ENCODE measurements around the gene PRMT6. TPM values are rescaled to one million over a fixed set of nuclear protein-coding genes. Genes with fewer than 3 reads are reported as not detected.
"Not testable (repeated sequence)": the region's sequence is repeated elsewhere in the genome, so short reads cannot be mapped to it uniquely, and the experiment has no call there.

Gene PRMT6
- polyA plus RNA-seq (ENCODE audit: low read depth in 6 of 6): 10 to 100 TPM; 13.5 to 23.7 (median 17.7) TPM

- peak; percentile 81 for DNase-seq
- H3K27ac Mint-ChIP-seq: peak within 1 kb of the TSS; percentile 97 to 98 (median 98)
- no peaks in the 10 kb centered on the region for H3K27me3 Mint-ChIP-seq
- peaks cover 14 to 31% (median 15%) of the 10 kb centered on the region in 3 donors for H3K4me1 Mint-ChIP-seq
- H3K4me3 Mint-ChIP-seq: peak within 1 kb of the TSS; percentile 94 to 100 (median 99)
- ATAC-seq (ENCODE audit: low read depth in 2 of 2): peak; percentile 95 to 96
- no peaks in the 10 kb centered on the region for H3K9me3 Mint-ChIP-seq
- H3K36me3 Mint-ChIP-seq: peaks cover 0 to 7% of the 10 kb centered on the region in 2 donors
These were observed at the start of gene PRMT6 for GRCh38 chr1:107056426-107057196. Gene PRMT6, plus strand, starts transcription at chr1:107056674. Its CDS starts 42 bp downstream, at chr1:107056716.

DNA sequence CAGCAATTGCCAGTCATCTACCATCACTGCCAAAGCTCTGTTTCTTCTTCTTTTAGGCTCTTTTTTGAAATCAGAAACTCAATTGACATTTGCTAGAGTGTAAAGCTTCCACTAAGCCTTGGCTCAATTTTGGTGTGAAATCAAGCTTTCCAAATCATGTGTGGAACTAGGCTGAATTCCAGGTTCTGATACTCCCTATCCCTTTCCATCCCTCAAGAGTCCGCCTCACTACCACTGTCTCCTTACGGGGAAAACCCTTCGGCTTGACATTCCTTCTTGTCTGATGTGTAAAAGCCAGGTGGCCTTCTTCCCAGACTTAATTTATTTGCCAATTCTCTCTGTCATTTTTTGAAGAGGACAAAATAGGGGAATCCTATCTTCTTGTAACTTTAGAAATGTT, 47.2 kb upstream of the PRMT6 start:
- Mint-ChIP-seq H3K4me1 (peaks cover 8 to 11% (median 9%) of the 10 kb centered on the region in 3 donors), H3K27ac (no peak overlapping the region)

GRCh38 chr1:107010582-107010981, 45.9 kb upstream of the PRMT6 start:
- no peaks in the 10 kb centered on the region for H3K9me3 Mint-ChIP-seq
- H3K27ac Mint-ChIP-seq: peak overlapping the region in 1 of 6 donors; percentile 2
- H3K4me1 Mint-ChIP-seq: peaks cover 8 to 11% (median 9%) of the 10 kb centered on the region in 3 donors
- peak; percentile 57 for ATAC-seq (ENCODE audit: low read depth in 2 of 2)
- H3K4me3 Mint-ChIP-seq: peak overlapping the region in 1 of 8 donors; percentile 7
- no peak for DNase-seq
- H3K27me3 Mint-ChIP-seq: peaks cover 11 to 23% (median 14%) of the 10 kb centered on the region in 3 donors
- H3K36me3 Mint-ChIP-seq: no peaks in the 10 kb centered on the region

More for the DNA sequence above, 47.2 kb upstream of the PRMT6 start:
- Mint-ChIP-seq H3K4me3 (no peak overlapping the region), H3K36me3 (no peaks in the 10 kb centered on the region), H3K9me3 (no peaks in the 10 kb centered on the region), H3K27me3 (peaks cover 0 to 22% (median 1%) of the 10 kb centered on the region in 3 donors)
- no peak for DNase-seq
- no peak for ATAC-seq (ENCODE audit: low read depth in 2 of 2)

GRCh38 chr1:107016376-107016978, 40.0 kb upstream of the PRMT6 start:
- DNase-seq (no peak), ATAC-seq (ENCODE audit: low read depth in 2 of 2) (no peak)
- Mint-ChIP-seq H3K4me3 (no peak overlapping the region), H3K4me1 (no peaks in the 10 kb centered on the region), H3K27me3 (peaks cover 9 to 22% (median 17%) of the 10 kb centered on the region in 3 donors), H3K9me3 (no peaks in the 10 kb centered on the region), H3K36me3 (no peaks in the 10 kb centered on the region), H3K27ac (no peak overlapping the region)

GRCh38 chr1:107018445-107018844, 38.0 kb upstream of the PRMT6 start:
- ATAC-seq (ENCODE audit: low read depth in 2 of 2) (no peak), DNase-seq (no peak)
- Mint-ChIP-seq H3K4me3 (no peak overlapping the region), H3K27ac (no peak overlapping the region), H3K9me3 (peaks cover 0 to 8% (median 5%) of the 10 kb centered on the region in 7 donors), H3K4me1 (no peaks in the 10 kb centered on the region), H3K27me3 (peaks cover 17 to 22% (median 18%) of the 10 kb centered on the region in 3 donors), H3K36me3 (no peaks in the 10 kb centered on the region)

GRCh38 chr1:107019166-107019565, 37.3 kb upstream of the PRMT6 start:
- H3K4me1 Mint-ChIP-seq: no peaks in the 10 kb centered on the region
- no peaks in the 10 kb centered on the region for H3K36me3 Mint-ChIP-seq

DNA sequence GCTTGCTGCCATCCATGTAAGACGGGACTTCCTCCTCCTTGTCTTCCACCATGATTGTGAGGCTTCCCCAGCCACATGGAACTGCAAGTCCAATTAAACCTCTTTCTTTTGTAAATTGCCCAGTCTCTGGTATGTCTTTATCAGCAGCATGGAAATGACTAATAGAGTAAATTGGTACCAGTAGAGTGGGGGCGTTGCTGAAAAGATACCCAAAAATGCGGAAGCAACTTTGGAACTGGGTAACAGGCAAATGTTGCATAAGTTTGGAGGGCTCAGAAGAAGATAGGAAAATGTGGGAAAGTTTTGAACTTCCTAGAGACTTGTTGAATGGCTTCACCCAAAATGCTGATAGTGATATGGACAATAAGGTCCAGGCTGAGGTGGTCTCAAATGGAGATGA, 17.6 kb upstream of the PRMT6 start:
- Mint-ChIP-seq H3K9me3 (peaks cover 0 to 26% (median 17%) of the 10 kb centered on the region in 7 donors), H3K36me3 (peaks cover 0 to 14% of the 10 kb centered on the region in 2 donors), H3K27me3 (peaks cover 13 to 45% (median 36%) of the 10 kb centered on the region in 3 donors)
- H3K27ac Mint-ChIP-seq; H3K4me1 Mint-ChIP-seq; H3K4me3 Mint-ChIP-seq; ATAC-seq (ENCODE audit: low read depth in 2 of 2); DNase-seq: not testable (repeated sequence)

More at GRCh38 chr1:107019166-107019565, 37.3 kb upstream of the PRMT6 start:
- peaks cover 17 to 22% (median 18%) of the 10 kb centered on the region in 3 donors for H3K27me3 Mint-ChIP-seq
- H3K4me3 Mint-ChIP-seq: no peak overlapping the region
- DNase-seq (no peak), ATAC-seq (ENCODE audit: low read depth in 2 of 2) (no peak)
- peaks cover 0 to 8% (median 5%) of the 10 kb centered on the region in 7 donors for H3K9me3 Mint-ChIP-seq
- H3K27ac Mint-ChIP-seq: peak overlapping the region in 1 of 6 donors; percentile 30

GRCh38 chr1:107044310-107045220, 11.9 kb upstream of the PRMT6 start:
- Mint-ChIP-seq H3K9me3 (peaks cover 0 to 30% (median 16%) of the 10 kb centered on the region in 7 donors), H3K27me3 (peaks cover 8 to 38% (median 24%) of the 10 kb centered on the region in 3 donors), H3K36me3 (peaks cover 6 to 14% of the 10 kb centered on the region in 2 donors)
- not testable (repeated sequence) for ATAC-seq (ENCODE audit: low read depth in 2 of 2); H3K27ac Mint-ChIP-seq; DNase-seq; H3K4me3 Mint-ChIP-seq; H3K4me1 Mint-ChIP-seq

GRCh38 chr1:107047602-107048001, 8.9 kb upstream of the PRMT6 start:
- Mint-ChIP-seq H3K36me3 (peaks cover 0 to 6% of the 10 kb centered on the region in 2 donors), H3K4me3 (no peak overlapping the region), H3K27ac (no peak overlapping the region), H3K9me3 (peaks cover 0 to 17% (median 5%) of the 10 kb centered on the region in 7 donors), H3K27me3 (peaks cover 5 to 17% (median 13%) of the 10 kb centered on the region in 3 donors), H3K4me1 (peaks cover 4 to 5% (median 5%) of the 10 kb centered on the region in 3 donors)
- ATAC-seq (ENCODE audit: low read depth in 2 of 2) (no peak), DNase-seq (no peak)

DNA sequence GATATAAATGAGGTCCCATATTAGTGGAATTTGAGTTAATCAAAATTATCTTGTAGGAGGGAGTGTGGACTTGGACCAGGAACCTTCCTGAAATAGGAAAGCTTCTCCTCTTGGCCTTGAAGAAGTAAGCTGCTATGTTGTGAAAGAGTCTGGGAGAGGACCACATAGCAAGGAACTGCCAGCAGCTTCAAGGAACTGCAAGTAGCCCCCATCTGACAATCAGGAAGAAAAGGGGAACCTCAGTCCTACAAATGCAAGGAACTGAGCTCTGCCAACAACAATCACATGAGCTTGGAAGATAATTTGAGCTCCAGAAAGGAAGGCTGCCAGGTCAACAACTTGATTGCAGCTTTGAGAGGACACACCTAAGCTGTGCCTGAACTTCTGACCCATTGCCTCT, 8.2 kb upstream of the PRMT6 start:
- ATAC-seq (ENCODE audit: low read depth in 2 of 2): no peak
- DNase-seq: no peak
- no peak overlapping the region for H3K4me3 Mint-ChIP-seq
- peaks cover 4 to 5% (median 5%) of the 10 kb centered on the region in 3 donors for H3K4me1 Mint-ChIP-seq
- peaks cover 5 to 13% (median 10%) of the 10 kb centered on the region in 3 donors for H3K27me3 Mint-ChIP-seq
- H3K27ac Mint-ChIP-seq: no peak overlapping the region
- peaks cover 0 to 17% (median 5%) of the 10 kb centered on the region in 7 donors for H3K9me3 Mint-ChIP-seq
- peaks cover 0 to 6% of the 10 kb centered on the region in 2 donors for H3K36me3 Mint-ChIP-seq

DNA sequence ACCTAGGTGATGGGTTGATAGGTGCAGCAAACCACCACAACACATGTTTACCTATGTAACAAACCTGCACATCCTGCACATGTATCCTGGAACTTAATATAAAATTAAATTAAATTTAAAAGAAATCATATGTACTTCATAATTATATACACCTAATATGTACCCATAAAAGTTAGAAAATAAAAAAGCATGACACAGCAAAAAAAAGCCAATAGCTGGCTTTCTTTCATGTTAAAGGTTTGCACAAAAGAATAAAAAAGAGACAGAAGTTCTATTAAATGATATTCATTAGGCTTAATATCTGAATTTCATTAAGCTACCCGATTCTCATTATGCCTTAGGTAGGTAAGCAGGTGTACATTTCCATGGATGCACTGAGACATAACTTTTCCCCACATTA, 5.2 kb upstream of the PRMT6 start:
- Mint-ChIP-seq H3K27me3 (peaks cover 5 to 13% (median 6%) of the 10 kb centered on the region in 3 donors), H3K4me3 (no peak overlapping the region), H3K4me1 (peaks cover 5 to 12% (median 5%) of the 10 kb centered on the region in 3 donors), H3K36me3 (peaks cover 1 to 6% of the 10 kb centered on the region in 2 donors), H3K9me3 (peaks cover 0 to 17% (median 4%) of the 10 kb centered on the region in 7 donors), H3K27ac (no peak overlapping the region)
- ATAC-seq (ENCODE audit: low read depth in 2 of 2): no peak
- DNase-seq: no peak

DNA sequence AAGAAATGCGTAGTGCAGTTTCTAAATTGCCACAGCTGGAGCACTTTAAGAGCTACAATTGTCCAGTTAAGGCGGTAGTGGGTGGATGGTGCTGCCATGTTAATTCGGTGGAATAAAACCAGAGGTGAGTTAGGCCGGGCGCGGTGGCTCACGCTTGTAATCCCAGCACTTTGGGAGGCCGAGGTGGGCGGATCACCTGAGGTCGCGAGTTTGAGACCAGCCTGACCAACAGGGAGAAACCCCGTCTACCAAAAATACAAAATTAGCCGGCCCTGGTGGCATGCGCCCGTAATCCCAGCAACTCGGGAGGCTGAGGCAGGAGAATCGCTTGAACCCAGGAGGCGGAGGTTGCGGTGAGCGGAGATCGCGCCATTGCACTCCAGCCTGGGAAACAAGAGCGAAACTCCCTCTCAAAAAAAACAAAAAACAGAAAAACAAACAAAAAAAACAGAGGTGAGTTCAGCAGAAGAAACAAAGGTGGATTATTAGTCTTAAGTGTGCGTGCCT, 502 bp upstream of the PRMT6 start:
- DNase-seq; H3K36me3 Mint-ChIP-seq; H3K9me3 Mint-ChIP-seq; H3K27me3 Mint-ChIP-seq; ATAC-seq (ENCODE audit: low read depth in 2 of 2): not testable (repeated sequence)
- Mint-ChIP-seq H3K27ac (peak overlapping the region; percentile 97 to 98 (median 98)), H3K4me3 (peak overlapping the region; percentile 94 to 100 (median 99)), H3K4me1 (peaks cover 14 to 31% (median 15%) of the 10 kb centered on the region in 3 donors)
